Activated CD8-positive, alpha-beta memory T cell treated with anti-CD3 and anti-CD28 coated beads, Interleukin-2, amount 10 ng/mL, durations not matched to agents 7 days and 5 days (primary cell): ENCODE measurements around the gene BCL2L12. TPM values are rescaled to one million over a fixed set of nuclear protein-coding genes. Genes with fewer than 3 reads are reported as not detected.
"Not testable (repeated sequence)": the region's sequence is repeated elsewhere in the genome, so short reads cannot be mapped to it uniquely, and the experiment has no call there.

Source experiments
- ATAC-seq: fragments of 150-1000 bp; cut with Tn5 transposase; one replicate; pipeline ENCODE4 v1.10.0; 2021; ENCODE audit warnings: moderate library complexity
- CTCF ChIA-PET: fragments of 350-600 bp; sonication (Branson Sonifier 250); formaldehyde crosslinking; loops from one replicate; lab custom pipeline; 2021; ENCODE audit warnings: antibody characterized with exemption; lab: Charles Lee
- DNase-seq: peaks from one replicate; pipeline ENCODE4 v3.0.0-alpha.2; 2020
- H3K27ac Mint-ChIP-seq: one replicate; pipeline ENCODE4 v1.8.0; 2021; ENCODE audit warnings: mild to moderate bottlenecking, mixed read lengths
- H3K27me3 Mint-ChIP-seq: one replicate; pipeline ENCODE4 v1.8.0; 2021; ENCODE audit warnings: mixed read lengths
- H3K36me3 Mint-ChIP-seq: one replicate; pipeline ENCODE4 v1.8.0; 2021; ENCODE audit warnings: mild to moderate bottlenecking, mixed read lengths
- H3K4me1 Mint-ChIP-seq: one replicate; pipeline ENCODE4 v1.8.0; 2021; ENCODE audit warnings: mixed read lengths
- H3K4me3 Mint-ChIP-seq: one replicate; pipeline ENCODE4 v1.8.0; 2021; ENCODE audit warnings: mild to moderate bottlenecking, moderate library complexity, mixed read lengths
- H3K9me3 Mint-ChIP-seq: one replicate; pipeline ENCODE4 v1.8.0; 2022; ENCODE audit warnings: low read depth, mixed read lengths
- total RNA-seq, 2 experiments: library from RNA; stranded (reverse); gene quantifications; one replicate each; pipeline ENCODE4 v1.2.3, GENCODE V29; 2021

BCL2L12 gene, protein sequence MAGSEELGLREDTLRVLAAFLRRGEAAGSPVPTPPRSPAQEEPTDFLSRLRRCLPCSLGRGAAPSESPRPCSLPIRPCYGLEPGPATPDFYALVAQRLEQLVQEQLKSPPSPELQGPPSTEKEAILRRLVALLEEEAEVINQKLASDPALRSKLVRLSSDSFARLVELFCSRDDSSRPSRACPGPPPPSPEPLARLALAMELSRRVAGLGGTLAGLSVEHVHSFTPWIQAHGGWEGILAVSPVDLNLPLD
- total RNA-seq: 10 to 100 TPM; 90.6 to 94.5 TPM

DNA sequence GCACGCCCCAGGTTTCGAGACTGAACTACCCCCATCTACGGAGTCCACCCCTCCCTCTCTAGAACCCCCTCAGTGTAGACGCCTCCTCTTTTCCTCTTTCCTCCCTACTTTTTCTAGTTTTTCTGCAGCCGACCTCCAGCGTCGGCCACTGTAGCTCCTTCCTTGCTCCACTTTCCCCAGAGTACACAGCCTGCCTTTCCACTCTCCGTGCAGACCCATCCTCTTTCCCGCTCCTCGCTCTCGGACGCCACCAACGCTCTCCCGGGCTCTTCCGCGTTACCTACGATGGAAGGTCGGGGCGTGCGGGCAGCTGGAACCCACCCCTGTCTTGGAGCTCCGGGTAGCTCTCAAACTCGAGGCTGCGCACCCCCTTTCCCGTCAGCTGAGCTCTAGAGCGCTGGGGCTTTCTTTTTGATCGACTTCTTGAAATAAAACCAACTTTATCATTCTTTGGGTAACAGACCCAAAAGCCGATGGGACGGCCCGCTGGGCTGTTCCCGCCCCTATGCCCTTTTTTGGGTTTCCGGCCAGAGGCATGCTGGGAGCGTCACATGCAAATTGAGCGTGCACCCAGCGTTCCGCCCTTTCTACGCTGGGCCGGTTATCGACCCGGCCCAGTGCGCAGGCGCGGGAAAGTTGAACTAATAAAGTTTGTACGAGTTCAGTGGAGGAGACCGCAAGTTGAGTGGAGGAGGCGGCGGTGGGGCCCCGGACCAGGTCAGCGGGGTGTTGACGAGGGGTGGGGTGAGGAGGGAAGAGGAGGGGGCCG, at the start of gene BCL2L12, which contains the start of gene IRF3:
TSS of gene BCL2L12 (plus strand) at position 583 of the 769 bp plus-strand sequence. CDS start 760 bp downstream, outside the sequence.
TSS of gene IRF3 (minus strand) at position 507 of the 769 bp plus-strand sequence. CDS start 1,019 bp downstream, outside the sequence.
- peaks cover 34% of the 10 kb centered on the region for H3K4me1 Mint-ChIP-seq

DNA sequence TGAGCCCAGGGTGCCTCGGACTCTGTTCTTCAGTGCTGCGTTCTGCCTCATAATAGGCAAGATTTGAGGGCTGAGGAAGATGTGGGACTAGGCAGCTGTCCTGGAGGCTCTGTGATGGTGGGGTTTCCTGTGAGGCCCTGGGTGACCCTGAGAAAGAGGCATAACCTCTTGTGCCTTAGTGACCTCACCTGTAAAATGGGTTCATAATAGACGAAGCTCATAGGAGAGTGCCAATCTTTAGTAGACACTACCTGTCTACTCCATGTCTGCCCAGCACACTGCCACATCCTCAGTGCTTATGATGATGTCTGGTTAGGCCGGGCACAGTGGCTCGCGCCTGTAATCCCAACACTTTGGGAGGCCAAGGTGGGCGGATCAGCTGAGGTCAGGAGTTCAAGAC, 49.2 kb upstream of the BCL2L12 start:
- H3K9me3 Mint-ChIP-seq: no peaks in the 10 kb centered on the region
- H3K4me1 Mint-ChIP-seq: peaks cover 16% of the 10 kb centered on the region
- CTCF ChIA-PET: no interaction called here
- H3K4me3 Mint-ChIP-seq: no peak overlapping the region
- H3K27me3 Mint-ChIP-seq: no peaks in the 10 kb centered on the region
- peaks cover 36% of the 10 kb centered on the region for H3K36me3 Mint-ChIP-seq
- ATAC-seq (no peak), DNase-seq (no peak)
- H3K27ac Mint-ChIP-seq: no peak overlapping the region

More for the DNA sequence above, at the start of gene BCL2L12, which contains the start of gene IRF3:
- CTCF ChIA-PET: interaction anchor here (0.9 to 6.6 kb wide), 5 partner anchors 11 to 196 kb away, joined by 3 to 64 read pairs (median 5); partner anchors contain the start of genes PRMT1 and SCAF1
- Mint-ChIP-seq H3K4me3 (peak within 1 kb of the TSS; percentile 97), H3K27me3 (no peaks in the 10 kb centered on the region), H3K36me3 (peaks cover 14% of the 10 kb centered on the region), H3K27ac (peak within 1 kb of the TSS; percentile 92), H3K9me3 (no peaks in the 10 kb centered on the region)
- peak; percentile 99 for DNase-seq
- ATAC-seq: peak; percentile 86

DNA sequence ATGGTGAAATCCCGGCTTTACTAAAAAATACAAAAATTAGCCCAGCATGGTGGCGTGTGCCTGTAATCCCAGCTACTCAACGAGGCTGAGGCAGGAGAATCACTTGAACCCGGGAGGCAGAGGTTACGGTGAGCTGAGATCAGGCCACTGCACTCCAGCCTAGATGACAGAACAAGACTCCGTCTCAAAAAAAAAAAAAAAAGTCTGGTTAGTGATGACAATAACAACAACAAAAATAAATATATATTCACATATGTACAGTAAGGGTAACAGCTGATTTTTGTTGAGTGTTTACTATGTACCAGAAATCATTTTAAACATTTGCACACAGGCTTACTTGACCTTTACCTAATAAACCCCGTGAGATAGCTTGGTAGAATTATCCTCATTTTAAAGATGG, 48.8 kb upstream of the BCL2L12 start:
- Mint-ChIP-seq H3K9me3 (no peaks in the 10 kb centered on the region), H3K4me3 (no peak overlapping the region), H3K27ac (no peak overlapping the region), H3K36me3 (peaks cover 39% of the 10 kb centered on the region), H3K4me1 (peaks cover 16% of the 10 kb centered on the region), H3K27me3 (no peaks in the 10 kb centered on the region)
- no peak for ATAC-seq
- CTCF ChIA-PET: no interaction called here
- no peak for DNase-seq

DNA sequence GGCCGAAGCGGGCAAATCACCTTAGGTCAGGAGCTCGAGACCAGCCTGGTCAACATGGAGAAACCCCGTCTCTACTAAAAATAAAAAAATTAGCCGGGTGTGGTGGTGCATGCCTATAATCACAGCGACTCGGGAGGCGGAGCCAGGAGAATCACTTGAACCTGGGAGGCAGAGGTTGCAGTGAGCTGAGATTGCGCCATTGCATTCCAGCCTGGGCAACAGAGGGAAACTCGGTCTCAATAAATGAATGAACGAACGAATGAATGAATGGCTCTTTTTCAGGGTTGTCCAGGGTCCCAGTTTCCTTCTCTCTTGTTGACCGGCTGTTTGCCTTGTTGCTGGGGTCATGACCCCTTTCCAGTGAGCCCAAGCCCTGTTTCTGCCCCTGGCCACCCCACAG, 47.9 kb upstream of the BCL2L12 start:
- H3K4me3 Mint-ChIP-seq, H3K27me3 Mint-ChIP-seq, DNase-seq, ATAC-seq, H3K9me3 Mint-ChIP-seq, CTCF ChIA-PET, H3K27ac Mint-ChIP-seq: not testable (repeated sequence)
- Mint-ChIP-seq H3K36me3 (peaks cover 39% of the 10 kb centered on the region), H3K4me1 (peaks cover 13% of the 10 kb centered on the region)

DNA sequence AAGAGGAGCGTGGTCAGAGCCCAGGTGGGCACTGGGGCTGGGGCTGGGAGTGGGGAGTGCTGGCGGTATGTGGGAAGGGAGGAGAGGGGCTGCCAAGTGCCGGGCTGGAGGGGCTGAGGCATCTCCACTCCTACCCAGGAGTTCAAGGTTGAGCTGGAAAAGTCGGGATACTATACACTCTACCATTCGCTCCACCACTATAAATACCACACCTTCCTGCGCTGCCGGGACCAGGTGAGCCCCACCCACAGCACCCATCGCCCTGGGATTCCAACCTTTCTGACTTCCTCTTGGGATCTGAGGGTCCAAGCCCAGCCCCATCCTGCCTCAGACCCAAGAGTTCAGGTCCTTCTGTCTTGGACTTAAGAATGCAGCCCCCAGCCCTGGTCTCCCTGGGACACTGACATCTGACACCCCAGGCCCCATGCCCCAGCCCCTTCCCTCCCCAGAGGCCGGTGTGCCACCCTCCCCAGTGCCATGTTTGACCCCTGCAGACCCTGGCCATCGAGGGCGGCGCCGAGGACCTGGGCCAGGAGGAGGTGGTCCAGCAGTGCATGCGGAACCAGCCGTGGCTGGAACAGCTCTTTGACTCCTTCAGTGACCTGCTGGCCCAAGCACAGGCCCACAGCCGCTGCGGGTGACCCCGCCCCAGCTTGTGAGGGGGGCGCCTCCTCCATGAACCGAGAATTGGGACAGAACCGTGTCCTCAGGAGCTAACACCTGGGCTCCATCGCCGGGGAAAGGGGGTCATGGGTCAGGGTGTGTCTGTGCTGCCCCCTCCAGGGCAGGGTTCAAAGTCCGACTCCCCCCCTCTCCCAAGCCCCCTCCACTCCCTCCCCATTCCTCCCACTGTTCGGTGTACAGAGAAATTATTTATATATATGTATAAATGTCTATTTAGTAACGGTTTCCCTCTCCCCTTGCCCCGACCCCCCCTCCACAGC, 40.5 kb upstream of the BCL2L12 start:
- Mint-ChIP-seq H3K36me3 (peaks cover 20% of the 10 kb centered on the region), H3K27me3 (no peaks in the 10 kb centered on the region), H3K4me3 (no peak overlapping the region), H3K4me1 (no peaks in the 10 kb centered on the region), H3K9me3 (no peaks in the 10 kb centered on the region), H3K27ac (no peak overlapping the region)
- peak; percentile 15 for ATAC-seq
- CTCF ChIA-PET: interaction anchor here (1.0 kb wide), 1 partner anchor 58 kb away, joined by 3 read pairs; no protein-coding TSS in a partner anchor
- no peak for DNase-seq

DNA sequence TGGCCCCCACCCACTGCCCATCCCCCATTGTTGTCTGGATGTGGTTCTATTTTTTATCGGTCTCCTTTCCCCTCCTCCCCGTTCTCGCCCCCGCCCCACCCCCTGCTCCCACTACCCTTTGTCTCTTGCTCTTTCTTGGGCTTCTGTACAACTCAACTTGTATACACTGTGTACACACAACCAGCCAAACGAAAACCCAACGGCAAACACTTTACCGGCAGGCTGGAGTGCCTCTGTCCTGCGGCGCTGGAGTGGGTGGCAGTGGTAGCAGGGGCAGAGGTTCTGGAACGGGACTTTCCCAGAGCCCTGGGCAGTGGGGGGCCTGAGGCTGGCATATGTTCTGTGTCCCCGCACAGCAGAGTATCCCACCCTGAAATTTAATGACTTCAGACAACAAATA, 39.5 kb upstream of the BCL2L12 start:
- ATAC-seq (no peak), DNase-seq (no peak)
- Mint-ChIP-seq H3K4me1 (no peaks in the 10 kb centered on the region), H3K4me3 (no peak overlapping the region), H3K27ac (no peak overlapping the region), H3K9me3 (no peaks in the 10 kb centered on the region), H3K27me3 (no peaks in the 10 kb centered on the region), H3K36me3 (peaks cover 20% of the 10 kb centered on the region)
- CTCF ChIA-PET: no interaction called here

DNA sequence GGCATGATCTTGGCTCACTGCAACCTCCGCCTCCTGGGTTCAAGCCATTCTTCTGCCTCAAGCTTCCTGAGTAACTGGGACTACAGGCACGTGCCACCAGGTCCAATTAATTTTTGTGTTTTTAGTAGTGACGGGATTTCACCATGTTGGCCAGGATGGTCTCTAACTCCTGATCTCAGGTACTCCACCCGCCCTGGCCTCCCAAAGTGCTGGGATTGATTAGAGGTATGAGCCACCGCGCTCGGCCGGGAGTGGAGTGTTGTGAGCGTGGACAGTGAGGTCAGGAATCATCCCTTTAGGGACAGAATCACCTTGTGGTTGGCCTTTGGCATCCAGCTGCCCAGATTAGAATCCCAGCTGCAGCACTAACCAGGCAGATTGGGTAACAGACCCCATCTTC, 36.1 kb upstream of the BCL2L12 start:
- no peak overlapping the region for H3K27ac Mint-ChIP-seq
- peaks cover 10% of the 10 kb centered on the region for H3K36me3 Mint-ChIP-seq
- CTCF ChIA-PET: no interaction called here
- DNase-seq: no peak
- no peaks in the 10 kb centered on the region for H3K9me3 Mint-ChIP-seq
- H3K4me1 Mint-ChIP-seq: no peaks in the 10 kb centered on the region
- no peak overlapping the region for H3K4me3 Mint-ChIP-seq
- no peaks in the 10 kb centered on the region for H3K27me3 Mint-ChIP-seq
- no peak for ATAC-seq

DNA sequence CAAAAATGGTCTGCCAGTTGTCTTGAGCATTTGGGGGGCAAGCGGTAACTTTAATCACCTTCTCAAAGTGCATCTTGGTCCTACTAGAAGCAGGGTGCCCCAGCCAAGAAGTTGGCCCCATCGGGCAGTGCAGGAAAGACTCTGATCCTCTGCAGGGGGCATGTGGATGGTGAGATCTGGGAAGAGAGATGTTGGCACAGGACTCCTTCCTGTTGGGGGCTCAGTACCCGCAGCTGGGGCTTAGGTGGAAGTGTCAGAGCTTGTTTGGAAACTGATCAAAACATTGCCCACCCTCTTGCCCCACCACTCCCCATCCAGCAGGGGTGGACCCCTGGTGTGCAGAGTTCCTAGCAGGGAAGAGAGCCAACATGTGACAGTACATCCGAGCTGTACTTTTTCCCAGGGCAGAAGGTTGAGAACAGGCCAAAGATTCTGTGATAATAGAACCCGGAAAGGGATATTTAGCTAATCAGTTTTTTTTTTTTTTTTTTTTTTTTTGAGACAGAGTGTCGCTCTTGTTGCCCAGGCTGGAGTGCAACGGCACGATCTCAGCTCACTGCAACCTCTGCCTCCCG, 34.6 kb upstream of the BCL2L12 start:
- Mint-ChIP-seq H3K4me3 (no peak overlapping the region), H3K9me3 (no peaks in the 10 kb centered on the region)

DNA sequence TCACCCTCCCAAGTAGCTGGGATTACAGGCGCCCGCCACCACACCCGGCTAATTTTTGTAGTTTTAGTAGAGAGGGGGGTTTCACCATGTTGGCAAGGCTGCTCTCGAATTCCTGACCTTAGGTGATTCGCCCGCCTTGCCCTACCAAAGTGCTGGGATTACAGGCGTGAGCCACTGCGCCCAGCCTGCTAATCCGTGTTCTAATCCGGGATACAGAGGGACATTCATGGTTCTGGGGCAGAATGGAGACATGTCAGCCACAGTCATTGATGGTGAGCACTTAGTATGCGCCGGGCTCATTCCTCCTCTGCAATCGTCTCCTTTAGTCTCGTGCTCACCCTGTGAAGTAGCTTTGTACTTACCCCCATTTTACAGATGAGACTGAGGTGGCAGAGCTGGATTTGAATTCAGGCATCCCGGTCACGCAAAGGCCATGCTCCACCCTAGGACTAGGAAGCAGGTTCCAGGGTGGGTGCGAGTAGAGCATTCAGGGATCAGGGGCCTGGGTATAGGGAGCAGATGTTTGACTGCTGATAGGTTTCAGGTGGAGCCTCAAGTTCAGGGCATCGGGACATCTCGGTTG, 34.0 kb upstream of the BCL2L12 start:
- Mint-ChIP-seq H3K4me3 (no peak overlapping the region), H3K4me1 (no peaks in the 10 kb centered on the region), H3K36me3 (peaks cover 10% of the 10 kb centered on the region), H3K9me3 (no peaks in the 10 kb centered on the region), H3K27me3 (no peaks in the 10 kb centered on the region), H3K27ac (no peak overlapping the region)
- CTCF ChIA-PET: interaction anchor here (0.7 kb wide), 1 partner anchor 16 kb away, joined by 6 read pairs; no protein-coding TSS in a partner anchor
- DNase-seq: no peak
- ATAC-seq: no peak

More for the DNA sequence above, 34.6 kb upstream of the BCL2L12 start:
- CTCF ChIA-PET: interaction anchor here (0.7 kb wide), 1 partner anchor 17 kb away, joined by 6 read pairs; no protein-coding TSS in a partner anchor
- H3K36me3 Mint-ChIP-seq: peaks cover 10% of the 10 kb centered on the region
- H3K4me1 Mint-ChIP-seq: no peaks in the 10 kb centered on the region
- no peak overlapping the region for H3K27ac Mint-ChIP-seq
- H3K27me3 Mint-ChIP-seq: no peaks in the 10 kb centered on the region
- DNase-seq (no peak), ATAC-seq (no peak)

DNA sequence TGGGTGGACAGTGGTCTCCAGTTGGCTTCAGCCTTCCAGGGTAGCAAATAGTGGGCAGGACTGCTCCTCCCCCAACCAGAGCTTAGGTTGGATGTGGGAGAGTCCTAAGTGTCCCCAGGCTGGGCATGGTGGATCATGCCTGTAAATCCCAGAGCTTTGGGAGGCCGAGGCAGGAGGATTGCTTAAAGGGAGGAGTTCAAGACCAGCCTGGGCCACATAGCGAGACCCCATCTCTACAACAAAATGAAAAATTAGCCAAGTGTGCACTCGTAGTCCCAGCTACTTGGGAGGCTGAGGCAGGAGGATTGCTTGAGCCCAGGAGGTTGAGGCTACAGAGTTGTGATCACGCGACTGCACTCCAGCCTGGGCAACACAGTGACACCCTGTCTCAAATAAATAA, 33.2 kb upstream of the BCL2L12 start:
- no peaks in the 10 kb centered on the region for H3K27me3 Mint-ChIP-seq
- CTCF ChIA-PET: no interaction called here
- H3K27ac Mint-ChIP-seq: no peak overlapping the region
- no peak overlapping the region for H3K4me3 Mint-ChIP-seq
- no peaks in the 10 kb centered on the region for H3K4me1 Mint-ChIP-seq
- H3K9me3 Mint-ChIP-seq: no peaks in the 10 kb centered on the region
- no peak for ATAC-seq
- H3K36me3 Mint-ChIP-seq: peaks cover 6% of the 10 kb centered on the region
- DNase-seq: no peak

DNA sequence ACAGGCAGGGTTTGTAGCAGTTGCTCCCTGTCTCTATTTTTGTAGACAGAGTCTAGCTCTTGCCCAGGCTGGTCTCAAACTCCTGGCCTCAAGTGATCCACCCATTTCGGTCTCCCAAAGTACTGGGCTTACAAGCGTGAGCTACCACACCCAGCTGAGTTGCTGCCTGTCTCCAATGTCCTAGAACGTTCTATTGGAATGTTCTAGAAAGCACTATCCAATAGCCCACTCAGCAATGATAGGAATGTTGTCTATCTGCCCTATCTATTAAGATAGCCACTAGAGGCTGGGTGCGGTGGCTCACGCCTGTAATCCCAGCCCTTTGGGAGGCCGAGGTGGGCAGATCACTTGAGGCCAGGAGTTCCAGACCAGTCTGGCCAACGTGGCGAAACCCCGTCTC, 32.5 kb upstream of the BCL2L12 start:
- H3K27ac Mint-ChIP-seq, H3K36me3 Mint-ChIP-seq, H3K4me1 Mint-ChIP-seq, H3K27me3 Mint-ChIP-seq, CTCF ChIA-PET, H3K9me3 Mint-ChIP-seq, ATAC-seq, DNase-seq, H3K4me3 Mint-ChIP-seq: not testable (repeated sequence)

DNA sequence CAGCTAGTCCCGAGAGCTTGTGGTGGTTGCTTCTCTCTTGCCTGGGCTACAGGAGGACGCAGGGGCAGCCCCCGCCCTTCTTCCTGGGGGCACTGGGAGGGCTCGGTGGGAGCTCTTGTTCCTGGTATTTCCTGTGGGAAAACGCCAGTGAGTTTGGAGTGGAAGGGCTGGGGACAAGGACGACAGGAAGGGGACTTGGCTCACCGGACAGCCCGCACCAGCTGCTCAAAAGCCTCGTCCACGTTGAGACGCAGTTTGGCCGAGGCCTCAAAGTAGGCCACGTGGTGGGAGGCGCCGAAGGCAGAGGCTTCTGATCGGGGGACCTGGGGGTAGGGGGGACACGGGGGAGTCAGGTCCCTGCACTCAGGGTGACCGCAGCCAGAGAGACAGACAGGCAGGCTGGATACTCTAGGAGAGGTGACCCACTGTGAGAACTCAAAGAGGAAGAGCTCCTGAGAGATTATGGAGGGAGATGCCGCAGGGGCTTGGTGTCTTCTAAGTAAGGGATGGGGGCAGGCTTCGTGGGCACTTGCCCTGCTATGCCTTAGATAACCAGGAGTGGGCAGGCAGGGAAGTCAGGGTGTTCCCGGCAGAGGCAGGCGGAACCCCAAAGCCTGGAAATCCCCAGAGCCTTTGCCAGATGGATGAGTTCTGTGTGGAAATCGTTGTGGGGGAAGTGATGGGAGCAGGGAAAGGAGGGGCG, 30.1 kb upstream of the BCL2L12 start:
- Mint-ChIP-seq H3K4me1 (peaks cover 15% of the 10 kb centered on the region), H3K9me3 (no peaks in the 10 kb centered on the region), H3K27ac (no peak overlapping the region), H3K4me3 (no peak overlapping the region), H3K36me3 (no peaks in the 10 kb centered on the region), H3K27me3 (peaks cover 6% of the 10 kb centered on the region)
- ATAC-seq (no peak), DNase-seq (no peak)
- CTCF ChIA-PET: interaction anchor here (3.5 kb wide), 1 partner anchor 37 kb away, joined by 11 read pairs; no protein-coding TSS in a partner anchor
